Activated B cell treated with CpG ODN at 0.5 μM for 24 hours (primary cell): ENCODE results near the gene SARNP. TPM values are rescaled to one million over a fixed set of nuclear protein-coding genes. Genes with fewer than 3 reads are reported as not detected.

ENCODE experiments used
- ATAC-seq: fragments of 200-7000 bp; cut with Tn5 transposase; one replicate; pipeline ENCODE4 v1.10.0; 2021; ENCODE audit warnings: low read depth, mild to moderate bottlenecking, moderate library complexity
- CTCF ChIA-PET: fragments of 350-600 bp; sonication (Branson Sonifier 250); formaldehyde crosslinking; loops from one replicate; lab custom pipeline; 2021; ENCODE audit warnings: antibody characterized with exemption; lab: Charles Lee
- POLR2A ChIA-PET: fragments of 350-600 bp; sonication (Branson Sonifier 250); formaldehyde crosslinking; loops from one replicate; lab custom pipeline; 2021; ENCODE audit warnings: antibody characterized with exemption; lab: Charles Lee
- DNase-seq: peaks from one replicate; pipeline ENCODE4 v3.0.0; 2022
- H3K27ac Mint-ChIP-seq: one replicate; pipeline ENCODE4 v1.8.0; 2020; ENCODE audit warnings: mixed read lengths
- H3K27me3 Mint-ChIP-seq: one replicate; pipeline ENCODE4 v1.8.0; 2021; ENCODE audit warnings: mixed read lengths
- H3K36me3 Mint-ChIP-seq: one replicate; pipeline ENCODE4 v1.8.0; 2021; ENCODE audit warnings: low read depth, mixed read lengths
- H3K4me1 Mint-ChIP-seq: one replicate; pipeline ENCODE4 v1.8.0; 2021; ENCODE audit warnings: mixed read lengths
- H3K4me3 Mint-ChIP-seq: one replicate; pipeline ENCODE4 v1.8.0; 2020; ENCODE audit warnings: mild to moderate bottlenecking, mixed read lengths
- H3K9me3 Mint-ChIP-seq: one replicate; pipeline ENCODE4 v1.8.0; 2020; ENCODE audit warnings: mixed read lengths
- CTCF ChIP-seq: fragments of 200-600 bp; IDR thresholded peaks from one replicate; pipeline ENCODE4 v1.8.0; 2022; ENCODE audit warnings: antibody characterized with exemption, mild to moderate bottlenecking
- intact Hi-C: fragments of 100-400 bp; cut with micrococcal nuclease; formaldehyde crosslinking; loops from one replicate; pipeline ENCODE4 v1.15.1; 2024
- total RNA-seq: library from RNA; stranded (reverse); gene quantifications from 2 replicates; pipeline ENCODE4 v1.2.3, GENCODE V29; 2022

SARNP gene
- total RNA-seq, 1 donor from 2014 or later = 53.6 TPM

GRCh38 chr12:55723516-55724225 lies 93.9 kb downstream of the SARNP start:
- peaks cover 30% of the 10 kb centered on the region for H3K36me3 Mint-ChIP-seq
- H3K9me3 Mint-ChIP-seq = no peaks in the 10 kb centered on the region
- DNase-seq = no peak
- TF ChIP-seq CTCF = no peak
- no peak overlapping the region for H3K4me3 Mint-ChIP-seq
- H3K27me3 Mint-ChIP-seq = no peaks in the 10 kb centered on the region
- intact Hi-C loops = loop anchor here (1.0 kb wide), 1 partner anchor 14 kb away; no protein-coding TSS in a partner anchor
- peaks cover 23% of the 10 kb centered on the region for H3K4me1 Mint-ChIP-seq
- peak overlapping the region; percentile 56 for H3K27ac Mint-ChIP-seq
- no peak for ATAC-seq
- POLR2A ChIA-PET = interaction anchor here (1.1 to 2.3 kb wide), 2 partner anchors 13 to 18 kb away, joined by 3 to 9 read pairs; no protein-coding TSS in a partner anchor
- CTCF ChIA-PET = interaction anchor here (4.2 kb wide), 1 partner anchor 13 kb away, joined by 51 read pairs; no protein-coding TSS in a partner anchor

GRCh38 chr12:55722948-55723347 lies 94.6 kb downstream of the SARNP start:
- Mint-ChIP-seq H3K27me3 (no peaks in the 10 kb centered on the region), H3K36me3 (peaks cover 34% of the 10 kb centered on the region), H3K4me1 (peaks cover 29% of the 10 kb centered on the region), H3K27ac (peak overlapping the region; percentile 56), H3K4me3 (no peak overlapping the region), H3K9me3 (no peaks in the 10 kb centered on the region)
- ATAC-seq (no peak), DNase-seq (no peak)
- ChIA-PET CTCF (interaction anchor here (4.2 kb wide), 1 partner anchor 14 kb away, joined by 51 read pairs; no protein-coding TSS in a partner anchor), POLR2A (interaction anchor here (1.1 kb wide), 1 partner anchor 17 kb away, joined by 3 read pairs; no protein-coding TSS in a partner anchor)
- no peak for TF ChIP-seq CTCF
- intact Hi-C loops = no loop called here

GRCh38 chr12:55721601-55722213 lies 95.8 kb downstream of the SARNP start:
- Mint-ChIP-seq H3K27me3 (no peaks in the 10 kb centered on the region), H3K9me3 (no peaks in the 10 kb centered on the region), H3K27ac (no peak overlapping the region), H3K36me3 (peaks cover 35% of the 10 kb centered on the region), H3K4me1 (peaks cover 29% of the 10 kb centered on the region), H3K4me3 (no peak overlapping the region)
- ATAC-seq (no peak), DNase-seq (no peak)
- intact Hi-C loops = no loop called here
- ChIA-PET CTCF (interaction anchor here (0.8 to 4.2 kb wide), 2 partner anchors 15 to 65 kb away, joined by 3 to 51 read pairs; no protein-coding TSS in a partner anchor), POLR2A (no interaction called here)
- no peak for TF ChIP-seq CTCF

GRCh38 chr12:55720894-55721444 lies 96.6 kb downstream of the SARNP start:
- ChIA-PET CTCF (interaction anchor here (0.8 to 1.3 kb wide), 2 partner anchors 16 to 64 kb away, joined by 3 read pairs; no protein-coding TSS in a partner anchor), POLR2A (no interaction called here)
- no peak for TF ChIP-seq CTCF
- Mint-ChIP-seq H3K4me1 (peaks cover 32% of the 10 kb centered on the region), H3K4me3 (no peak overlapping the region), H3K9me3 (no peaks in the 10 kb centered on the region), H3K27me3 (no peaks in the 10 kb centered on the region), H3K36me3 (peaks cover 31% of the 10 kb centered on the region), H3K27ac (no peak overlapping the region)
- DNase-seq (no peak), ATAC-seq (no peak)
- intact Hi-C loops = no loop called here
